Suppressor macrophage treated with lipopolysaccharide for 1 hour (primary cell): ENCODE measurements around the gene ZC3H8.
"Not testable (repeated sequence)": the region's sequence is repeated elsewhere in the genome, so short reads cannot be mapped to it uniquely, and the experiment has no call there.

ENCODE experiments used
- DNase-seq, 3 donors: peaks; one replicate each; pipeline ENCODE4 v3.0.0-alpha.2; 2020 to 2022

ZC3H8 gene

GRCh38 chr2:112254466-112255240 lies at the start of gene ZC3H8:
Gene ZC3H8 (minus strand): TSS chr2:112255042. CDS start chr2:112254981, 61 bp downstream.
- peak; percentile 94 to 97 (median 97) for DNase-seq

GRCh38 chr2:112304298-112304941 lies 49.6 kb upstream of the ZC3H8 start:
- DNase-seq = no peak

GRCh38 chr2:112301973-112302372 lies 47.1 kb upstream of the ZC3H8 start:
- no peak for DNase-seq

- no peak for DNase-seq
These were observed 46.3 kb upstream of the ZC3H8 start for GRCh38 chr2:112301171-112301584.

GRCh38 chr2:112296407-112296806 lies 41.6 kb upstream of the ZC3H8 start:
- no peak for DNase-seq

- no peak for DNase-seq
These were observed 40.7 kb upstream of the ZC3H8 start for GRCh38 chr2:112295407-112296078.

- DNase-seq = no peak
These were observed 39.0 kb upstream of the ZC3H8 start for GRCh38 chr2:112293636-112294401.

GRCh38 chr2:112290648-112291047 lies 35.8 kb upstream of the ZC3H8 start:
- DNase-seq = no peak

- no peak for DNase-seq
These were observed 35.2 kb upstream of the ZC3H8 start for GRCh38 chr2:112290088-112290487.

GRCh38 chr2:112283535-112283934 lies 28.7 kb upstream of the ZC3H8 start:
- DNase-seq = not testable (repeated sequence)

GRCh38 chr2:112282066-112282465 lies 27.2 kb upstream of the ZC3H8 start:
- not testable (repeated sequence) for DNase-seq

- DNase-seq = peak; percentile 14 to 35 (median 34)
These were observed 22.9 kb upstream of the ZC3H8 start for GRCh38 chr2:112277596-112278220.

- DNase-seq = no peak
These were observed 22.1 kb upstream of the ZC3H8 start for GRCh38 chr2:112276954-112277353.

GRCh38 chr2:112275887-112276773 lies 21.3 kb upstream of the ZC3H8 start:
- peak; percentile 86 to 91 (median 87) for DNase-seq

GRCh38 chr2:112275311-112275886 lies 20.6 kb upstream of the ZC3H8 start, which contains the start of gene ZC3H6:
Gene ZC3H6 (plus strand): TSS chr2:112275597. CDS start chr2:112275995, 398 bp downstream.
- DNase-seq = peak; percentile 99

GRCh38 chr2:112273349-112273748 lies 18.5 kb upstream of the ZC3H8 start:
- no peak for DNase-seq

GRCh38 chr2:112272669-112273068 lies 17.8 kb upstream of the ZC3H8 start:
- no peak for DNase-seq

- DNase-seq = no peak
These were observed 13.7 kb upstream of the ZC3H8 start for GRCh38 chr2:112268547-112268946.

- DNase-seq = no peak
These were observed 8.0 kb upstream of the ZC3H8 start for GRCh38 chr2:112262876-112263275.

- no peak for DNase-seq
These were observed 5.4 kb upstream of the ZC3H8 start for GRCh38 chr2:112260295-112260625.
